22Rv1 (cell line): ENCODE data around the gene U2AF1L4.

Experiments used
- H3K27ac ChIP-seq: fragments of 450-650 bp; 2 replicates; pipeline ENCODE4 v1.5.1; 2017
- ZFX ChIP-seq: fragments of 450-650 bp; IDR thresholded peaks from 2 replicates; pipeline ENCODE4 v1.6.1; 2017; ENCODE audit warnings: antibody characterized with exemption, borderline replicate concordance
- TF ChIP-seq, protein P1 (sequence below): fragments of 450-650 bp; IDR thresholded peaks from 2 replicates; pipeline ENCODE4 v1.5.1; 2017; ENCODE audit warnings: mild to moderate bottlenecking

U2AF1L4 gene

DNA sequence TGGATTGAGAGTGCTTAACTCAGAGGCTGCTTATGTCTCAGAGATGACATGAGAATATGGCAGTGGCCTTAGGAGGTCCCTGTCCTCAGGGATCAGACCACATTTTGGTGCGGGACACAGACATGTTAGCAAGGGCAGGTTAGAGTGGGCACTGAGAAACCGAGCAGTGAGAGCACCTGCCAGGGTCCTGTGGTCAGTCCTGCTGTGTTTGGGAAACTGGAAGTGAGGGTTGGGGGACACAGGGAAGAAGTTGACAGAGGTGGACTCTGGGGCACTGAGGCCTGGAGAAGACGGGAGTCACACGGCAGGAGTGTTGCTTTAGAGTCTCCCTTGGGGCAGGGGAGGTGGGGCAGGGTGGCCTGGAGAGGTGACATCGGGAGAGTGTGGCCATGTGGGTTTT, 10.3 kb downstream of the U2AF1L4 start:
- no peak overlapping the region for H3K27ac ChIP-seq
- no peak for TF ChIP-seq ZFX
- TF ChIP-seq, protein P1, sequence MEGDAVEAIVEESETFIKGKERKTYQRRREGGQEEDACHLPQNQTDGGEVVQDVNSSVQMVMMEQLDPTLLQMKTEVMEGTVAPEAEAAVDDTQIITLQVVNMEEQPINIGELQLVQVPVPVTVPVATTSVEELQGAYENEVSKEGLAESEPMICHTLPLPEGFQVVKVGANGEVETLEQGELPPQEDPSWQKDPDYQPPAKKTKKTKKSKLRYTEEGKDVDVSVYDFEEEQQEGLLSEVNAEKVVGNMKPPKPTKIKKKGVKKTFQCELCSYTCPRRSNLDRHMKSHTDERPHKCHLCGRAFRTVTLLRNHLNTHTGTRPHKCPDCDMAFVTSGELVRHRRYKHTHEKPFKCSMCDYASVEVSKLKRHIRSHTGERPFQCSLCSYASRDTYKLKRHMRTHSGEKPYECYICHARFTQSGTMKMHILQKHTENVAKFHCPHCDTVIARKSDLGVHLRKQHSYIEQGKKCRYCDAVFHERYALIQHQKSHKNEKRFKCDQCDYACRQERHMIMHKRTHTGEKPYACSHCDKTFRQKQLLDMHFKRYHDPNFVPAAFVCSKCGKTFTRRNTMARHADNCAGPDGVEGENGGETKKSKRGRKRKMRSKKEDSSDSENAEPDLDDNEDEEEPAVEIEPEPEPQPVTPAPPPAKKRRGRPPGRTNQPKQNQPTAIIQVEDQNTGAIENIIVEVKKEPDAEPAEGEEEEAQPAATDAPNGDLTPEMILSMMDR = no peak

DNA sequence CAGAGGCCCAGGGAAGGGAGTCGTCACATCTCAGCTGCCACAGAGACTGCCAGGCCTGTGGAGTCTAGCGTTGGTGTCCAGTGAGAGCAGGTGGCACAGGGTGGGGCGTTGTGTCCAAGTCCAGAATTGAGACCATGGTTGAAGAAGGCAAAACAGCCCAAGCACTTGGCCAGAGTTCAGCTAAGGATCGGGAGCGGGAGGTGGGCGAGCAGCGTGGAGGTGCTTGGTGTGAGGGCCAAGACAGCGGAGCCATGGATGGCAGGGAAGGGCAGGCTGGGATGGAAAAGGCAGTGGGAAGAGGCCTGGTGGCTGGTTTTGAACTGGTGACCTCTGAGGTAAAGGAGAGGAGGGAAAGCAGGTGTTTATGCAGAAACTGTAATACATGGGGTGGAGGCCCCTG, 10.9 kb downstream of the U2AF1L4 start:
- TF ChIP-seq ZFX = no peak
- TF ChIP-seq, protein P1 = no peak
- no peak overlapping the region for H3K27ac ChIP-seq

DNA sequence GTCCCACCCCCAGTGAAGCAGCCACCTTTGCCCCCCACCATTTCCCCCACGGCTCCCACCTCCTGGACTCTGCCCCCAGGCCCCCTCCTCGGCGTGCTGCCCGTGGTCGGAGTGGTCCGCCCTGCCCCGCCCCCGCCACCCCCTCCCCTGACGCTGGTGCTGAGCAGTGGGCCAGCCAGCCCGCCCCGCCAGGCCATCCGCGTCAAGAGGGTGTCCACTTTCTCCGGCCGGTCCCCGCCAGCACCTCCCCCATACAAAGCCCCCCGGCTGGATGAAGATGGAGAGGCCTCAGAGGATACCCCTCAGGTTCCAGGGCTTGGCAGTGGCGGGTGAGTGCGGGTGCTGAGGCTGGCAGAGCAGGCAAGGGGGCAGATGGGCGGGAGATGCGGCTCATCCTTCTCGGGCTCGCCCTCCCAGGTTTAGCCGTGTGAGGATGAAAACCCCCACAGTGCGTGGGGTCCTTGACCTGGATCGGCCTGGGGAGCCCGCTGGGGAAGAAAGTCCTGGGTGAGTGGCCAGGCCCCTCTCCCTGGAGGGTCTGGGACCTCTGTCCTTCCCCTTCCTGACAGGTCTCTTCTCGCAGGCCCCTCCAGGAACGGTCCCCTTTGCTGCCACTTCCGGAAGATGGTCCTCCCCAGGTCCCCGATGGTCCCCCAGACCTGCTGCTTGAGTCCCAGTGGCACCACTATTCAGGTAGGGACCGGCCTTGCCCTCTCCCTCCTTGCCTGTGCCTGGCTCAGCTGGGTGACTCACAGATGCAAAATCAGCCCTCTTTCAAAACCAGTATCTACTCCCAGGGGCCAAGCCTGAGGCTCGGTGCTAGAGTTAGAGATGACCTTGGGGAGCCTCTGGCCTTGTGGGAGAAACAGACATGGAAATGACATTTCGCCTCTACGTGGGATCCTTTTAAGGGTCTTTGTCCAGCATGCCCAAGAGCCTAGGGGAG, 11.8 kb downstream of the U2AF1L4 start:
- H3K27ac ChIP-seq = no peak overlapping the region
- TF ChIP-seq ZFX = no peak
- TF ChIP-seq, protein P1 = no peak

DNA sequence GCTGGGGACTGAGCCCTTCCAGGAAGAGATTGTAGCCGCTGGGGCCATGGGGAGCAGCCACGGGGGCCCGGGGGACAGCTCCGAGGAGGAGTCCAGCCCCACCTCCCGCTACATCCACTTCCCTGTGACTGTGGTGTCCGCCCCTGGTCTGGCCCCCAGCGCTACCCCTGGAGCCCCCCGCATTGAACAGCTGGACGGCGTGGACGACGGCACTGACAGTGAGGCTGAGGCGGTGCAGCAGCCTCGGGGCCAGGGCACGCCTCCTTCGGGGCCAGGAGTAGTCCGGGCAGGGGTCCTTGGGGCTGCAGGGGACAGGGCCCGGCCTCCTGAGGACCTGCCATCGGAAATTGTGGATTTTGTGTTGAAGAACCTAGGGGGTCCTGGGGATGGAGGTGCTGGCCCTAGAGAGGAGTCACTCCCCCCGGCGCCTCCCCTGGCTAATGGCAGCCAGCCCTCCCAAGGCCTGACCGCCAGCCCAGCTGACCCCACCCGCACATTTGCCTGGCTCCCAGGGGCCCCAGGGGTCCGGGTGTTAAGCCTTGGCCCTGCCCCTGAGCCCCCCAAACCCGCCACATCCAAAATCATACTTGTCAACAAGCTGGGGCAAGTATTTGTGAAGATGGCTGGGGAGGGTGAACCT, 12.6 kb downstream of the U2AF1L4 start:
- TF ChIP-seq, protein P1 = no peak
- TF ChIP-seq ZFX = no peak
- no peak overlapping the region for H3K27ac ChIP-seq

DNA sequence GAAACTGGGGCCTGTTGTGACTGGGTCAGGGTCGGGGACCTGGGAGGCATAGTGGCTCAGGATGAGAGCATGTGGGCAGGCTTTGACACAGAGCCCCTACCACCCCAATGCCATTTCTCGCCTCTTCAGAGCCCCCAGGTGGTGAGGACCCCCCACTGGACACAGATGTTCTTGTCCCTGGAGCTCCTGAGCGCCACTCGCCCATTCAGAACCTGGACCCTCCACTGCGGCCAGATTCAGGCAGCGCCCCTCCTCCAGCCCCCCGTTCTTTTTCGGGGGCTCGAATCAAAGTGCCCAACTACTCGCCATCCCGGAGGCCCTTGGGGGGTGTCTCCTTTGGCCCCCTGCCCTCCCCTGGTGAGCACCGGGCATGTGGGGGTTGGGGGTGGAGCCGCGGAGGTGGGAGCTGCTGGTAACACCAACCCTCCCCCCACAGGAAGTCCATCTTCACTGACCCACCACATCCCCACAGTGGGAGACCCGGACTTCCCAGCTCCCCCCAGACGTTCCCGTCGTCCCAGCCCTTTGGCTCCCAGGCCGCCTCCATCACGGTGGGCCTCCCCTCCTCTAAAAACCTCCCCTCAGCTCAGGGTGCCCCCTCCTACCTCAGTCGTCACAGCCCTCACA, 13.3 kb downstream of the U2AF1L4 start:
- no peak for TF ChIP-seq ZFX
- TF ChIP-seq, protein P1 = no peak
- peak overlapping the region; percentile 63 for H3K27ac ChIP-seq

DNA sequence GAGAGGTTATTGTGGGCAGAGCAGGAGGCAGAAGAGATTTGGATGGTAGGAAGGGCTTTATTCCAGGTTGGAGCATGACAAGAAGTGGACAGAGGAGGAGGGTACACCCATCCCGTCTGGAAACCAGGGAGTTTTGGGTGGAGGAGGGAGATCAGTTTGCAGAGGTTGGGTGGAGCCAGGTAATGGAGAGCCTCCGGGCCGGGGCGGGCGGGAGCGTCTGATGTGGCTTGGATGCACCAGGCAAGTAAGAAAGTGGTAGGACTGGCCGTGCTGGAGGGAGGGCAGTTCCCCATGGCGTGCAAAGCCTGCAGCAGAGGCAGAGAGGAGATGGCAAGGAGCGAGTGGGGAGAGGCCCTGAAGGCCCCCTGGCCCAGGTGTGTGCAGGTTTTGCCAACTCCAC, 13.9 kb downstream of the U2AF1L4 start:
- H3K27ac ChIP-seq = peak overlapping the region; percentile 63
- TF ChIP-seq, protein P1 = no peak
- no peak for TF ChIP-seq ZFX
